DMS79 treated with DMSO at 0.1 percent for 48 hours (cell line): Measurements from ENCODE around the gene SHISA6.
"Not testable (repeated sequence)": the region's sequence is repeated elsewhere in the genome, so short reads cannot be mapped to it uniquely, and the experiment has no call there.

ENCODE experiments used
- DNase-seq: peaks from one replicate; lab custom pipeline; 2025; lab: John Stamatoyannopoulos, UW

The SHISA6 gene

GRCh38 chr17:11267999-11268575, 27.1 kb downstream of the SHISA6 start:
- DNase-seq, result no peak

GRCh38 chr17:11269210-11269609, 28.2 kb downstream of the SHISA6 start:
- DNase-seq, result no peak

GRCh38 chr17:11272191-11272590, 31.2 kb downstream of the SHISA6 start:
- no peak for DNase-seq

- no peak for DNase-seq
Measured at GRCh38 chr17:11273596-11273995, 32.6 kb downstream of the SHISA6 start.

- DNase-seq, result no peak
Measured at GRCh38 chr17:11274106-11274505, 33.1 kb downstream of the SHISA6 start.

GRCh38 chr17:11276486-11276885, 35.5 kb downstream of the SHISA6 start:
- no peak for DNase-seq

- no peak for DNase-seq
Measured at GRCh38 chr17:11278186-11278991, 37.4 kb downstream of the SHISA6 start.

- DNase-seq, result no peak
Measured at GRCh38 chr17:11278992-11279270, 37.9 kb downstream of the SHISA6 start.

GRCh38 chr17:11279776-11280344, 38.8 kb downstream of the SHISA6 start:
- no peak for DNase-seq

- DNase-seq, result no peak
Measured at GRCh38 chr17:11282586-11282985, 41.6 kb downstream of the SHISA6 start.

- no peak for DNase-seq
Measured at GRCh38 chr17:11284811-11285210, 43.8 kb downstream of the SHISA6 start.

- DNase-seq, result no peak
Measured at GRCh38 chr17:11285946-11286345, 44.9 kb downstream of the SHISA6 start.

- no peak for DNase-seq
Measured at GRCh38 chr17:11287791-11288190, 46.8 kb downstream of the SHISA6 start.

GRCh38 chr17:11290814-11291213, 49.8 kb downstream of the SHISA6 start:
- DNase-seq, result no peak

- no peak for DNase-seq
Measured at GRCh38 chr17:11292491-11292890, 51.5 kb downstream of the SHISA6 start.

GRCh38 chr17:11293480-11293879, 52.5 kb downstream of the SHISA6 start:
- no peak for DNase-seq

- DNase-seq, result no peak
Measured at GRCh38 chr17:11294826-11295225, 53.8 kb downstream of the SHISA6 start.

- DNase-seq, result no peak
Measured at GRCh38 chr17:11296994-11297393, 56.0 kb downstream of the SHISA6 start.

GRCh38 chr17:11298401-11298800, 57.4 kb downstream of the SHISA6 start:
- no peak for DNase-seq

GRCh38 chr17:11300201-11300600, 59.2 kb downstream of the SHISA6 start:
- DNase-seq, result no peak

GRCh38 chr17:11300738-11301137, 59.7 kb downstream of the SHISA6 start:
- no peak for DNase-seq

- not testable (repeated sequence) for DNase-seq
Measured at GRCh38 chr17:11301874-11302273, 60.9 kb downstream of the SHISA6 start.

- DNase-seq, result no peak
Measured at GRCh38 chr17:11302401-11303186, 61.6 kb downstream of the SHISA6 start.
